Neural progenitor cell (in vitro differentiated cells): ENCODE data around the gene ZBED2.

Experiments
- EZH2 ChIP-seq: fragments of 200-600 bp; sonication (generic); IDR thresholded peaks from 2 replicates; pipeline ENCODE4 v1.6.1; 2017; ENCODE audit warnings: antibody characterized with exemption, mild to moderate bottlenecking, moderate library complexity
- EZH2phosphoT487 ChIP-seq: fragments of 200-600 bp; sonication (generic); IDR thresholded peaks from 2 replicates; pipeline ENCODE4 v1.6.1; 2017; ENCODE audit warnings: antibody characterized with exemption
- TF ChIP-seq, protein P1 (sequence below): fragments of 200-600 bp; sonication (generic); IDR thresholded peaks from 2 replicates; pipeline ENCODE4 v1.5.1; 2017; ENCODE audit warnings: antibody characterized with exemption, mild to moderate bottlenecking

DNA sequence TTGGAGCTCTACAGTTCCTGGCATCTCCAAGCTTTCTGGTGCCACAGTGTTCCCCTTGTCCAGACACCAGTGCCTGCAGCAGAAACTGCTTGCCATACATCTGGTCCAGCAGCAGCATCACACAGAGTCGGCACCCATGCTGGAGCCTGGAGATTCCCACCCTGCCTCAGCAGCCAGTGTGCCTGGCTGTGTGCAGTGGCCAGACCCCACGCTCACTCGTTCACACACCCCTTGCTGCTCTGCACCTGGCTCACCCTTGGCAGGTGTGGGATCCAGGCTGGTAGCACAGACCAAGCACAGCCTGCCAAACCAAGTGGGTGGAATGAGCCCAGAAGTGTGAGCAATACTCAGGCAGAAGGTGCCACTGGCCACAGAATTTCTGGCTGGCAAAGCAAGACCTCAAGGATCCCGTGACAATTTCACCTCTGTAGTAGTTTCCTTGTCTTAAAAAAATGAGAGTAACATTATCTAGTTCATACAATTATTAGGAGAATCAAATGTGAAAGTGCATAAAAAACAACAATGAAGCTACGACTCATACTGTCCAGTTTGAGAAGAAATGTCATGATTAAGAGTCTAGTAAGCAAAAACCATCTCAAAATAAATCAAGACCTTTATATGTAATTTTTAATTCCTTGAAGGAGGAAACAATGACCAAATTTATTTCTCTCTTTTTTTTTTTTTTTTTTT is 22.9 kb upstream of the ZBED2 start:
- TF ChIP-seq, protein P1, sequence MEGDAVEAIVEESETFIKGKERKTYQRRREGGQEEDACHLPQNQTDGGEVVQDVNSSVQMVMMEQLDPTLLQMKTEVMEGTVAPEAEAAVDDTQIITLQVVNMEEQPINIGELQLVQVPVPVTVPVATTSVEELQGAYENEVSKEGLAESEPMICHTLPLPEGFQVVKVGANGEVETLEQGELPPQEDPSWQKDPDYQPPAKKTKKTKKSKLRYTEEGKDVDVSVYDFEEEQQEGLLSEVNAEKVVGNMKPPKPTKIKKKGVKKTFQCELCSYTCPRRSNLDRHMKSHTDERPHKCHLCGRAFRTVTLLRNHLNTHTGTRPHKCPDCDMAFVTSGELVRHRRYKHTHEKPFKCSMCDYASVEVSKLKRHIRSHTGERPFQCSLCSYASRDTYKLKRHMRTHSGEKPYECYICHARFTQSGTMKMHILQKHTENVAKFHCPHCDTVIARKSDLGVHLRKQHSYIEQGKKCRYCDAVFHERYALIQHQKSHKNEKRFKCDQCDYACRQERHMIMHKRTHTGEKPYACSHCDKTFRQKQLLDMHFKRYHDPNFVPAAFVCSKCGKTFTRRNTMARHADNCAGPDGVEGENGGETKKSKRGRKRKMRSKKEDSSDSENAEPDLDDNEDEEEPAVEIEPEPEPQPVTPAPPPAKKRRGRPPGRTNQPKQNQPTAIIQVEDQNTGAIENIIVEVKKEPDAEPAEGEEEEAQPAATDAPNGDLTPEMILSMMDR = no peak
- TF ChIP-seq EZH2phosphoT487 (no peak), EZH2 (no peak)
